Measurements from ENCODE around the gene SZT2. TPM values are rescaled to one million over a fixed set of nuclear protein-coding genes. Genes with fewer than 3 reads are reported as not detected.
"Not testable (repeated sequence)": the region's sequence is repeated elsewhere in the genome, so short reads cannot be mapped to it uniquely, and the experiment has no call there.

The SZT2 gene
- total and polyA plus RNA-seq, 2 of the 13 experiments (the other 11 are each of a cell fraction or from before 2014, with no cell fraction given): 8.0 to 8.8 TPM

DNA sequence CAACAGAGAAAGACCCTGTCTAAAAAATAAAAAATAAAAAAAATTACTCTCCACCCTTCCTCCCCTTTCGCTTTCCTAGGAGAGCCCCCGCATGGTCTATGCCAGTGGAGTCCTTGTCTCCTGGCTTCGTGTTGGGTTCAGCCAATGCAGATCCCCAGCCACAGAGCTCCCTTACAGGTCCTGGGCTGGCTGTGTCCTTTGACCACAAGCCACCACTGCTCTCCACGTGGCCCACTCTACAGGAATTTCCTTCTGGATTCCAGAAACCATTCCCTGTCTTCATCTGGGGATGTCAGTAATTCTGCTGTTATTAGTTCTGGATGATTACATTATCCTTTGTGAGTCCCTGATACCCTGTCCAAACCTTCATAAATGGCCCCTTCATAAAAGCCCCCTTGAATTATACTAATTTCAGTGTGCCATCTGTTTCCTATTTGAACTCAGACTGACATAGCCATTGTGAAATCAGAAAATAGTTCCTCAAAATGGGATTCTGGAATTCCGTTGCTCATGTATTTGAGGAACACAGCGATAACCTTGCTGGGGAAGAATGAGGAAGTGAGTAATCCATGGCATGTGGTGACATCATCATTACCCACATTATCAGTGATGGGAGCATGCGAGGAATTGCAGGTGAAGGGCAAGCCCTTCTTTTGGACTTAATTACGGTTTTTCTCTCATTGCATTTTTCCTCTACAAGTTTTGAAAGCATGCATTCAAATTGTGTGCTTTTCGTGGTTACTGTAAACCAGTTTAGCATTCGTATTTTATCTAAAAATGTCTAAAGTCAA lies 86.1 kb downstream of the SZT2 start:
- POLR2A ChIA-PET; CTCF ChIA-PET (ENCODE audit: low intra/inter-chr PET ratio, low total read pairs); BruUV-seq (replicated peaks): not testable (repeated sequence)

DNA sequence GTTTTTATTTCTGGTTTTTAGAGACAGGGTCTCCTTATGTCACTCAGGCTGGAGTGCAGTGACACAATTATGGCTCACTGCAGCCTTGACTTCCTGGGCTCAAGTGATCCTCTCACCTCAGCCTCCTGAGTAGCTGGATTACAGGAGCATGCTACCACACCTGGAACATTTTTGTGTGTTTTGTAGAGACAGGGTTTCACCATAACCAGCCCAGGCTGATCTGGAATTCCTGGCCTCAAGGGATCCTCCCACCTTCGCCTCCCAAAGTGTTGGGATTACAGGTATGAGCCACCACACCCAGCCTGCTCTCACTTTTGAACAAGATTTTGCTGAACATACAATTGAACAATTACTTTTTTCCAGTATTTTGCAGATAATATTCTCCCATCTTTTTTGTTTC lies 88.0 kb downstream of the SZT2 start:
- DNase-seq (ENCODE audit: low spot score) (no peak), FAIRE-seq (no peak), ATAC-seq (no peak)
- POLR2A ChIA-PET: no interaction called here
- Histone ChIP-seq H4K20me1 (ENCODE audit: insufficient read depth, low read length) (no peaks in the 10 kb centered on the region), H3K4me1 (ENCODE audit: insufficient read depth, low read length) (peaks cover 20% of the 10 kb centered on the region), H3K36me3 (replicated peaks in 1 of 2; ENCODE audit: control insufficient read depth in 1 of 2, insufficient read depth in 2 of 2, low read length in 2 of 2) (no peaks in the 10 kb centered on the region), H3K79me2 (ENCODE audit: insufficient read depth, low read length) (no peaks in the 10 kb centered on the region), H2AFZ (ENCODE audit: low read length) (no peak overlapping the region), H3K4me3 (replicated peaks in 1 of 3; ENCODE audit: insufficient read depth in 1 of 3, low read depth in 2 of 3, low read length in 3 of 3) (no peak overlapping the region), H3K9ac (ENCODE audit: insufficient read depth, low read depth, low read length) (no peak overlapping the region), H3K27ac (ENCODE audit: extremely low read length, insufficient read depth, low read length) (no peak overlapping the region), H3K9me3 (ENCODE audit: low read length) (no peaks in the 10 kb centered on the region), H3K27me3 (ENCODE audit: control insufficient read depth in 1 of 2, insufficient read depth in 2 of 2, low read length in 2 of 2) (no peaks in the 10 kb centered on the region), H3K4me2 (ENCODE audit: low read depth, low read length) (no peak overlapping the region)
- no TSS peak for BruUV-seq (replicated peaks)
- intact Hi-C loops (cut with micrococcal nuclease; ENCODE audit: unreplicated experiment) (no loop called here), in situ Hi-C loops (cut with HindIII; ENCODE audit: extremely low pct_ligation_motif_present, low pct_unique_long_range_greater_than_20kb) (no loop called here)
- WGBS (ENCODE audit: low lambda C conversion rate): 88% methylated on average over 1 of the region's 1 CpG
- CTCF ChIA-PET (ENCODE audit: low intra/inter-chr PET ratio, low total read pairs): no interaction called here
- TF ChIP-seq GABPB1 (CRISPR knock-in tag; IDR thresholded peaks at IDR 0.05) (no peak), TCF7L2 (IDR thresholded peaks at IDR 0.05; ENCODE audit: low read depth, low read length) (no peak), ZNF251 (CRISPR knock-in tag; IDR thresholded peaks at IDR 0.05) (no peak), KLF12 (CRISPR knock-in tag; IDR thresholded peaks at IDR 0.05; ENCODE audit: borderline replicate concordance) (no peak), ZNF619 (CRISPR knock-in tag; IDR thresholded peaks at IDR 0.05) (no peak), SRY (CRISPR knock-in tag; IDR thresholded peaks at IDR 0.05) (no peak), PLSCR1 (CRISPR knock-in tag; IDR thresholded peaks at IDR 0.05; ENCODE audit: borderline replicate concordance) (no peak), ZNF484 (CRISPR knock-in tag; IDR thresholded peaks at IDR 0.05; ENCODE audit: borderline replicate concordance, low read depth) (no peak), ZNF12 (CRISPR knock-in tag; IDR thresholded peaks at IDR 0.05) (no peak), ZNF552 (CRISPR knock-in tag; IDR thresholded peaks at IDR 0.05; ENCODE audit: borderline replicate concordance) (no peak), NFKB2 (CRISPR knock-in tag; IDR thresholded peaks at IDR 0.05; ENCODE audit: borderline replicate concordance) (no peak), ZNF549 (CRISPR knock-in tag; IDR thresholded peaks at IDR 0.05) (no peak)

More for the DNA sequence above, 86.1 kb downstream of the SZT2 start:
- DNase-seq (ENCODE audit: low spot score): peak; percentile 57
- TF ChIP-seq CREB1 (IDR thresholded peaks at IDR 0.05): peak; percentile 81
- TF ChIP-seq CREB1 (CRISPR knock-in tag; IDR thresholded peaks at IDR 0.05): peak; percentile 69
- peak; percentile 77 for TF ChIP-seq ATF3 (CRISPR knock-in tag; IDR thresholded peaks at IDR 0.05)
- peak; percentile 63 for TF ChIP-seq ELF1 (CRISPR knock-in tag; IDR thresholded peaks at IDR 0.05)
- 0 out of 2 replicates have a peak, but pooled peaks have one; percentile 16 for TF ChIP-seq SAP130 (CRISPR knock-in tag; IDR thresholded peaks at IDR 0.05; ENCODE audit: low read depth)
- peak; percentile 79 for TF ChIP-seq FOSL2 (CRISPR knock-in tag; IDR thresholded peaks at IDR 0.05)
- TF ChIP-seq NR2F1 (CRISPR knock-in tag; IDR thresholded peaks at IDR 0.05): 0 out of 4 replicates have a peak, but pooled peaks of 1 of the 2 experiments have one; percentile 24
- TF ChIP-seq RARA (CRISPR knock-in tag; IDR thresholded peaks at IDR 0.05): peak; percentile 68; the same call in 1 of the 2 replicates
- TF ChIP-seq BCL6 (CRISPR knock-in tag; IDR thresholded peaks at IDR 0.05): peak; percentile 70
- TF ChIP-seq ATF7 (IDR thresholded peaks at IDR 0.05): peak; percentile 96
- H4K20me1 ChIP-seq (ENCODE audit: insufficient read depth, low read length); H3K79me2 ChIP-seq (ENCODE audit: insufficient read depth, low read length); intact Hi-C loops (cut with micrococcal nuclease; ENCODE audit: unreplicated experiment); H3K4me3 ChIP-seq (replicated peaks in 1 of 3; ENCODE audit: insufficient read depth in 1 of 3, low read depth in 2 of 3, low read length in 3 of 3); H3K9me3 ChIP-seq (ENCODE audit: low read length); H3K9ac ChIP-seq (ENCODE audit: insufficient read depth, low read depth, low read length); in situ Hi-C loops (cut with HindIII; ENCODE audit: extremely low pct_ligation_motif_present, low pct_unique_long_range_greater_than_20kb); H3K4me2 ChIP-seq (ENCODE audit: low read depth, low read length); H3K27me3 ChIP-seq (ENCODE audit: control insufficient read depth in 1 of 2, insufficient read depth in 2 of 2, low read length in 2 of 2); H3K36me3 ChIP-seq (replicated peaks in 1 of 2; ENCODE audit: control insufficient read depth in 1 of 2, insufficient read depth in 2 of 2, low read length in 2 of 2); H2AFZ ChIP-seq (ENCODE audit: low read length); H3K27ac ChIP-seq (ENCODE audit: extremely low read length, insufficient read depth, low read length); TF ChIP-seq ATF7 (CRISPR knock-in tag; IDR thresholded peaks at IDR 0.05): not testable (repeated sequence)
- TF ChIP-seq ELF3 (CRISPR knock-in tag; IDR thresholded peaks at IDR 0.05): 0 out of 2 replicates have a peak, but pooled peaks have one; percentile 34
- TF ChIP-seq TEAD3 (CRISPR knock-in tag; optimal IDR thresholded peaks at IDR 0.05; ENCODE audit: borderline replicate concordance): peak; percentile 81
- peak; percentile 12 for FAIRE-seq
- peaks cover 23% of the 10 kb centered on the region for H3K4me1 ChIP-seq (ENCODE audit: insufficient read depth, low read length)
- 44% methylated on average over 9 of the region's 10 CpGs for WGBS (ENCODE audit: low lambda C conversion rate)
- peak; percentile 46; the same call in 2 of the 3 replicates for ATAC-seq
